DND-41 (cell line): ENCODE data around the gene SLC32A1.

Source experiments
- EZH2 ChIP-seq: IDR thresholded peaks from 3 replicates; pipeline ENCODE4 v1.6.1; 2012; ENCODE audit warnings: borderline replicate concordance, low read depth, mild to moderate bottlenecking, moderate library complexity, low read length, inconsistent platforms; ENCODE audit not compliant: severe bottlenecking
- TF ChIP-seq, protein P1 (sequence below): IDR thresholded peaks from 2 replicates; pipeline ENCODE4 v1.5.1; 2012; ENCODE audit warnings: borderline replicate concordance, low read length, moderate library complexity, mild to moderate bottlenecking; ENCODE audit not compliant: poor library complexity, severe bottlenecking; ENCODE audit errors: extremely low read depth

DNA sequence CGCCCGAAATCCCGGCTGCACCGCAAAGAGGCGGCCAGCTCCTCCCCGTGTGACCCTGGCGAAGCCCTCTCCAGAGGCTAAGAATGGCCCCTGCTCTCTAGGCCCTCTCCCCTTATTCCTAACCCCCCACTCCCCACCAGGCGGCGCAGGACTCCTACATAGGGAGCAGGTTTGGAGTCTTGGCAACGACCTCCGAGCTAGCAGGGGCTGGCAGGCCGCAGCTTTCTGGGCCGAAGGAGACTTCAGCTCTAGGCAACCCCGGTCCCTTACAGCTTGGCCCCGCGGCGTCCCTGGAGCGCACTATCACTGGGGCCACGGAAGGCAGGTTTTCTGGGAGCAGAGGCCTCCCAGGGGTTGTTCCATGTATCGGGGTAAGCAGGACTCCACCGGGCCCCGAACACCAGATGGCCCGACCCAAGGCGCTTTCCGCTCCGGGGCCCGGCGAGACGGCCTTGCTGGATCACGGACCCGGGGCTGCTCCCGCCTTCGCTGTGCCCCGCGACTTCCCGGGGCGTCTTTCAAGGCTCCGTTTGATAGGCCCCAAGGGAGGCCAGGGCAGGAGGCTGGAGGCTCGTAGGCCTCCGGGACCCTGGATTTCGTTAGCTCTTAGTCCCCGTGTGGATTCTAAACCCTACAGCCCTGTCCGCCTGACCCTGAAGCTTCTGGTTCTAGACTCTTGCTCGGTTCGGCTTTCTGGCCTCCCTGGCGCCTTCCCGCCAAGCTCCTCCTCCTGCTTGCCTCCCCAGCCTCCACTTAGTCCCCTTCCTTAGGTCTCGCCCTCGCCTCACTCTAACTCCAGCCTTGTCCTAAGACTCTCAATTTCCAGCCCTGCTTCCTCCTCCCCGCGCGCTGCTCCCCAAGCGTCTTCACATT is 1.9 kb downstream of the SLC32A1 start:
- TF ChIP-seq, protein P1, sequence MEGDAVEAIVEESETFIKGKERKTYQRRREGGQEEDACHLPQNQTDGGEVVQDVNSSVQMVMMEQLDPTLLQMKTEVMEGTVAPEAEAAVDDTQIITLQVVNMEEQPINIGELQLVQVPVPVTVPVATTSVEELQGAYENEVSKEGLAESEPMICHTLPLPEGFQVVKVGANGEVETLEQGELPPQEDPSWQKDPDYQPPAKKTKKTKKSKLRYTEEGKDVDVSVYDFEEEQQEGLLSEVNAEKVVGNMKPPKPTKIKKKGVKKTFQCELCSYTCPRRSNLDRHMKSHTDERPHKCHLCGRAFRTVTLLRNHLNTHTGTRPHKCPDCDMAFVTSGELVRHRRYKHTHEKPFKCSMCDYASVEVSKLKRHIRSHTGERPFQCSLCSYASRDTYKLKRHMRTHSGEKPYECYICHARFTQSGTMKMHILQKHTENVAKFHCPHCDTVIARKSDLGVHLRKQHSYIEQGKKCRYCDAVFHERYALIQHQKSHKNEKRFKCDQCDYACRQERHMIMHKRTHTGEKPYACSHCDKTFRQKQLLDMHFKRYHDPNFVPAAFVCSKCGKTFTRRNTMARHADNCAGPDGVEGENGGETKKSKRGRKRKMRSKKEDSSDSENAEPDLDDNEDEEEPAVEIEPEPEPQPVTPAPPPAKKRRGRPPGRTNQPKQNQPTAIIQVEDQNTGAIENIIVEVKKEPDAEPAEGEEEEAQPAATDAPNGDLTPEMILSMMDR = peak; percentile 6
- TF ChIP-seq EZH2 = no peak
